GM21619 (cell line): Measurements from ENCODE around the gene TSLP.
A peak's percentile ranks its signal among the peaks of the same experiment; 100 is the strongest.

Experiments
- ATAC-seq: cut with Tn5 transposase; IDR thresholded peaks from one replicate; pipeline ENCODE4 v1.9.1; 2021; ENCODE audit not compliant: unreplicated experiment

The TSLP gene

GRCh38 chr5:111071413-111071812 is at the start of gene TSLP:
TSLP (plus strand) TSS chr5:111071713; CDS start chr5:111071891, 178 bp downstream.
- ATAC-seq = no peak

GRCh38 chr5:111022301-111022700 is 49.2 kb upstream of the TSLP start:
- ATAC-seq = no peak

GRCh38 chr5:111028865-111029264 is 42.6 kb upstream of the TSLP start:
- no peak for ATAC-seq

GRCh38 chr5:111043712-111044506 is 27.6 kb upstream of the TSLP start:
- no peak for ATAC-seq

DNA sequence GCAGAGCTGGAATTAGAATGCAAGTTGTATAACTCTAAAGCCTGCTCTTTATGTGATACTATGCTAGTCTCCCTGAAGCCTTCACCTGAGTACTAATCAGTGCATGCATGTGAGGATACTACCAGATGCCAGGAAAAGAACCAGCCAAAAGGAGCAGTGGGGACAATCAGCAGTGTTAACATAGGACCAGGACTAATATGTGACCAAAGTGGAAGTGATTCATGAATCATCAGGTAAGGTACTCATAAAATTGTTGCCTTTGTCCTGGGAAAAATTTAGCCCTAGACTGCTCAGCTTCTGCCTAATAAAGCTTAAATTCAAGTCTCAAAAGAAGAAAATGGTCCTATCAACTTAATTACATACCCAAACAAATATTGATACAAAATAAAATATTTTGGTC is 13.4 kb upstream of the TSLP start:
- ATAC-seq = no peak

- no peak for ATAC-seq
Measured at GRCh38 chr5:111060169-111060568, 11.3 kb upstream of the TSLP start.

- ATAC-seq = no peak
Measured at GRCh38 chr5:111061618-111062017, 9.9 kb upstream of the TSLP start.

GRCh38 chr5:111063709-111064322 is 7.7 kb upstream of the TSLP start:
- ATAC-seq = no peak

- ATAC-seq = no peak
Measured at GRCh38 chr5:111066261-111066938, 5.1 kb upstream of the TSLP start.

DNA sequence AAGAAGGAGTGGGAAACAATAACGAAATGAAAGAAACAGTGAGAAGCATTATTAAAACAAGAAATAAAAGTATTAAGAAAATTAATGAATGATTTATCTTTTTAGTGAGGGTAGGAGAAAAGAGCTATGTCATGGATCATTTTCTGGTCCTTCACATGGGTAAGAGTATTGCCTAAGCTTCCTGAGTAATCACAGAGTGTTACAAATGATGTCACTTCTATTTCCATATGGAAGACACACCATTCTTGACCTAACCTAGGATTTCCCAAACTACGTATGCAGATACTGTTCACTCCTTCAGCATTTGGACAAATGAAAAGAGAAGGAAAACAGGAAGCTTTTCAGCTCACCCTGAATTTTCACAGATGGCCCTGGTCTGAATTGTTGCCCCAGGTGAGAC is 3.3 kb upstream of the TSLP start:
- ATAC-seq = no peak

DNA sequence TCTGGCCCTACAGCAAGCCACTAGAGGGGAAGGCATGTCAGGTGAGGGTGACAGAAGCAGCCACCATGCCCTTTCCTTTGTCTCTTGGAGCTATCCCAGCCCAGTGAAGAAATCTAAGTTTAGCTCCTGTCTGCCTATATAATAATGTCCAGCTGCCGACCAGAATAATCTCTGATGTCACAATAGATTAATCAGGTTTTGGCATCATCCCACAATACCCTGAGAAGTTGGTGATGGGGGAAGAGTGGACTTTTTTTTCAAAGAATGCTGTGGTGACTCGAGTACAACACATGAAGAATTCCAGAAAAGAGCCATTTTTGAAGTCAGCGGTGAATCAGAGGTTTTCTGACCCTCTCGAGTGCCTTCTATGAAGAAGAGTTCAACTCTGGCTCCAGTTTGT is 1.7 kb upstream of the TSLP start:
- ATAC-seq = no peak

DNA sequence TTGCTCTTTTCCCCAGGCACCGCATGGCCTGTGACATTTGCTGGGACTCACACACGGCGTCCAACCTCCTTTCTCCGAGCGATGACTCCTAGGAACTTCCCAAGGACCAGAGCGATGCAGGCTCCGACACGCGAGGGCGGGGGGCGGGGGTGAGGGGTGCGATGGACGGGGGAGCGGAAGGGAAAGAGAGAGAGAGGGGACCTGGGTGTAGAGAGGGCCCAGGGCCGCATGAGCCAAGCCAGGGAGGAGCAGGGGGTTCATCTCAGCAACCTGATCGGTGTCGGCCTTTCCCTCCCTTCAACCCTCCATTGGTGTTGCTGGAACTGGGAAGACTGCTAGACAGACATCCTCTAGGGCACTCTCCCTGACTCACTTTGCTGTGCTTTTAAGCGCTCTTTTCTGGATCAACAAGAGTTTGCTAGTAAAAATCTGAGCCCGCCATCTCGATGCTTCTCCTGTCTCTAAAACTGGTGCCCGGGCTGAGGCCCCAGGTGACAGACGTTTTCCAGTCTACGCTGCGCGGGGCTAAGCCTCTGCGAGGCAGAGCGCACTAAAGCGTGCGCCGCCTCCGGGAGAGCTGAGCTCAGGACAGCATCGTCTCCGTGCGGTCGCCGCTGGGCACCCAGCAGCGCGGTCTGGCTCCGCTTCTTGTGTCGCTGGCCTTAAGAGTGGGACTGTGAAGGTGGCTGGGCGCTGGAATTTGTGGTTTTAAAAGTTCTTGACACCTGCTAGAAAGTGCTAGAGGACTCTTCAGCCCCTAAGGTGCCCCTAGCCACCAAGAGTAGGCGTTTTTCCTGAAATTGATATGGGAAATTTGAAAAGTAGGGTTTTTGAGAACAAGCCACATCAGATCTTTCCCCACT is 1.0 kb upstream of the TSLP start:
- peak; percentile 36 for ATAC-seq

GRCh38 chr5:111072949-111073682 is 1.6 kb downstream of the TSLP start:
- peak; percentile 63 for ATAC-seq

DNA sequence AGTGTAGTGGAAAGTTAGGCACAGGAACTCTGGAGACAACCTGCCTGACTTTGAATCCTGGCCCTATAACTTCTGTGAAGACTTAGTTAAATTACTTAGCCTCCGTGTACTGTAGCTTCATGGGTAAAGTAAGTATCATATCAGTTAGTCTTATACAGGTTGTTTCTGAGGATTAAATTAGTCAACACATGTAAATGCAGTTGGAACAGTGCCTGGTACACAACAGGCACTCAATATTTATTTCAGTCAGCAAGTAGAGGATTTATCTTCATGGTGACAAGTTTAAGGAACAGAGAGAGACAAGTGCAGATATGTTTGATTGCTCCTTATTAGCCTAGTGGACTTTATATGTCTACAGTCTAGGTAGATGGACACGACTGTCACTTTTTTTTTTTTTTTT is 2.7 kb downstream of the TSLP start:
- ATAC-seq = no peak

DNA sequence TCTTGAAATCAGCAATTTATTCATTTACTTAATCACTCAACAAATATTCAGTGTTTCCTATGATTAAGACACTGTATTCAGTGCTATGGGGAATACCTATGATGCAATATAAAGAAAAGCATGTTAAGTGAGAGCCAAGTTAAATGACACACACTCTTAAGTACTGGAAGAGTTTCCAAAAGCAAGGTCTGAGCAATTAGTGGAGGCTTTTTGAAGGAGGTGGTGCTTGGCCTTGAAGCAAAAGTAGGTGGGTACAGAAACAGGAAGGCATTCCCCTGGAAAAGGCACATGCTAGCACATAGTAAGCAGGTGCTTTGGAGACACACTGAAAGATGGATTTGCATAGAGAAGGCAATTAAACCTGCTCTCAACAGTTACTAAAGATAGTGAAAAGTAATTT is 4.0 kb downstream of the TSLP start:
- no peak for ATAC-seq

- ATAC-seq = no peak
Measured at GRCh38 chr5:111076091-111076490, 4.6 kb downstream of the TSLP start.

DNA sequence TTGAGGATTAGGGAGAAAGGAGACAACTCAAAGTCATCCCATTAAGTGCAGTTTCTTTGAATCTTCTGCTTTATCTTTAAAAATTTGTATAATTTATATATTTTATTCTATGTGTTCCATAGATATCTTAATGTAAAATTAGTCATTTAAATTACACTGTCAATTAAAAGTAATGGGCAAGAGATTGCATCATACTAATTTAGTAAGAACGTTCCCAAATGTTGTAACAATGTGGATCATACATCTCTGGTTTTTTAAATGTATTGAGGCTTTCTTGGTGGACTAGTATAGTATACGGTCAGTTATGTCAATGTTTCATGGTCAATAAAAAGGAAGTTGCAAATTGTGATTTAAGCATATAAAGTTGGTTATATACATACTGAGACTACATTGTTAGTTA is 6.2 kb downstream of the TSLP start:
- no peak for ATAC-seq

DNA sequence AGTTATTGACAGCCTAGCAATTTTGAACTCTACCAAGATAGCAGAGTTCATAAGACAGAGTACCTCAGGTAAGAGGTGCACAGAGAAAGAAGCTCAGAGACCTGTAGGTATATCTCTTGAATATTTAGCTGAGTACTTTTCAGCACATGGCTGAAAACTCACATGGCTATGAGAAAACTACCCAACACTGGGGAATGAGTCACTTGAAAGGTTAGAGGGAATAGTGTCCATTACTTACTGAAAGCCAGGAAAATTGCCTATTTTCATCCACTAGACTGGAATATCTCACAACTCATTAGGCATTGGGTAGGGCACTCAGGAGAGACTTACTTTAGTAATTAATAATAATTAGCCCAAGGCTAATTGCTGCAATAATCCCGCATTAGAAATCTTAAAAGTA is 8.3 kb downstream of the TSLP start:
- no peak for ATAC-seq

DNA sequence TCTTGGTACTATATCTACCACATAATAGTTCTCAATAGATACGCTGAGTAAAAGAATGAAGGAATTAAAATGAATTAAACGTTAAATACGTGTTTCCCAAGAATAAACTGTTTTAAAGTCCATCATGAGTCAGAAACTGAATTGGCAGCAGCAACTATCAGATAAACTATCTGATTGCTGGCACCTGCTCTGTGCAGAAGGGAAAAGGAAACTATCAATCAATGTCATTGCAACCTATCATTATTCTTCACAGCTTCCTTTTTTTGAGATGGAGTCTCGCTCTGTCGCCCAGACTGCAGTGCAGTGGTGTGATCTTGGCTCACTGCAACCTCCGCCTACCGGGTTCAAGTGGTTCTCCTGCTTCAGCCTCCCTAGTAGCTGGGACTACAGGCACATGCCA is 11.8 kb downstream of the TSLP start:
- no peak for ATAC-seq

- ATAC-seq = peak; percentile 95
Measured at GRCh38 chr5:111092062-111092853, 20.7 kb downstream of the TSLP start, which contains the start of gene WDR36. WDR36 (plus strand) TSS chr5:111092348; CDS start chr5:111092457, 109 bp downstream.
